ENCODE data around the gene RGSL1.
"Not testable (repeated sequence)": the region's sequence is repeated elsewhere in the genome, so short reads cannot be mapped to it uniquely, and the experiment has no call there.

Gene RGSL1

DNA sequence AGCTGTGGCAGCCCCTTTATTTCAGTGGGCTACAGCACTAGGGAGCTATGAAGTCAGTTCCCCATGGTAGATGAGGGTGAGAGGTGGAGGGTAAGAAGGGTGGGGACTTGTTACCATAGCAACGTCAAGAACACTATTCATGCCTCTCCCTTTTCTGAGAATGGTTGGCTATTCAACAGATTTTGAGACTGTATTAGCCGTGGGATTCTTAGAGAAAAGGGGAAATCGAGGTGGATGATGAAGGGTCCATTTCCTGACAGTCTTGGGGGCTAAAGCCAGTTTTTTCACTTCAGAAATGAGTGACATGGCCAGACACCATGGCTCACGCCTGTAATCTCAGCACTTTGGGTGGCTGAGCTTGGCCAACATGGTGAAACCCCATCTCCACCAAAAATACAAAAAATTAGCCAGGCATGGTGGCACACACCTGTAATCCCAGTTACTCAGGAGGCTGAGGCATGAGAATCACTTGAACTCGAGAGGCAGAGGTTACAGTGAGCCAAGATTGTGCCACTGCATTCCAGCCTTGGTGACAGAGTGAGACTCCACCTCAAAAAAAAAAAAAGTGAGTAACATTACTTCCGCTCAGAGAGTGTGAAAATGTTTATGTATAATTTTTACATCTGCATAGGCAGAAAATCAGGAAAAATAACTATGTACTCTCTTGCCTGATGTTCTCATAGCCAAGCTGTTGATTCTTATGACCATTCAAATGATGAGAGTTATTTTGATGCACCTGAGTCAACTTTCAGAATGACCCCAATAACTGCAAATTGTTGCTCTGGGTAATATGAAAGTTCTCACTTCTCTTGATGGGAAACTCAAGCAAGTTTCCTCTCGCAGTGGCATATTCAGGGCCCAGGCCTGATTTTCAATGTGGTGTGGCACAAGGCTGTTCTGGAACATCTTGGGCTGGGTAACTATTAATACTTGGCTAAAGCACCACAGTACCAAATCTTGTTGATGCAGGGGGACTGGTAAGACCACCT lies 23.2 kb upstream of the RGSL1 start:
- Histone ChIP-seq H3K9ac (ENCODE audit: low read length) (no peak overlapping the region), H3K4me3 (ENCODE audit: low read length) (no peak overlapping the region), H3K4me1 (ENCODE audit: control insufficient read depth, low read depth, low read length) (peaks cover 2% of the 10 kb centered on the region), H3K27ac (ENCODE audit: low read length) (no peak overlapping the region), H3K36me3 (ENCODE audit: control insufficient read depth, low read depth, low read length) (no peaks in the 10 kb centered on the region), H3K9me3 (ENCODE audit: control insufficient read depth, low read depth, low read length) (no peaks in the 10 kb centered on the region), H3K27me3 (ENCODE audit: control insufficient read depth, insufficient read depth, low read length) (no peaks in the 10 kb centered on the region)

GRCh38 chr1:182428043-182428442 lies 21.9 kb upstream of the RGSL1 start:
- Histone ChIP-seq H3K27me3 (ENCODE audit: control insufficient read depth, insufficient read depth, low read length) (no peaks in the 10 kb centered on the region), H3K4me1 (ENCODE audit: control insufficient read depth, low read depth, low read length) (peaks cover 2% of the 10 kb centered on the region), H3K36me3 (ENCODE audit: control insufficient read depth, low read depth, low read length) (no peaks in the 10 kb centered on the region), H3K27ac (ENCODE audit: low read length) (no peak overlapping the region), H3K4me3 (ENCODE audit: low read length) (no peak overlapping the region), H3K9me3 (ENCODE audit: control insufficient read depth, low read depth, low read length) (no peaks in the 10 kb centered on the region), H3K9ac (ENCODE audit: low read length) (no peak overlapping the region)

GRCh38 chr1:182430263-182431068 lies 19.5 kb upstream of the RGSL1 start:
- Histone ChIP-seq H3K36me3 (ENCODE audit: control insufficient read depth, low read depth, low read length) (no peaks in the 10 kb centered on the region), H3K27me3 (ENCODE audit: control insufficient read depth, insufficient read depth, low read length) (no peaks in the 10 kb centered on the region), H3K27ac (ENCODE audit: low read length) (no peak overlapping the region), H3K4me3 (ENCODE audit: low read length) (no peak overlapping the region), H3K9ac (ENCODE audit: low read length) (no peak overlapping the region), H3K9me3 (ENCODE audit: control insufficient read depth, low read depth, low read length) (no peaks in the 10 kb centered on the region), H3K4me1 (ENCODE audit: control insufficient read depth, low read depth, low read length) (peaks cover 2% of the 10 kb centered on the region)

DNA sequence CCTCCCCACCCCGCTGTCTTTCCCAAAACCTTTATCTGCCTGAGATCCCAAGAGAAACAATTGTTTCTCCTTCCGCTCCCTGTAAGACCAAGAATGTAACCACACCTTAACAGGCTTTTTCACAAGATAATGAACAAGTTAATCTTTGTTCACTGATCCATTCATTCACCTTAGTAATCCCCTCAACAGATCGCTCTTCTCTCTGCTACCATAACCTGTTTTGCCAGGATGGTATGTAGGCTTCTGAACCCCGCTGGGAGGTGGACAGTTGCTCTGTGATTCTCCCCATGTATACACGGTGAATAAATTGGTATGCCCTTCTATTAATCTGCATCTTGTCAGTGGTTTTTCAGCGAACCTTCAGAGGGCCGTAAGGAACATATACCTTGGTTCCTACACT lies 18.7 kb upstream of the RGSL1 start:
- Histone ChIP-seq H3K9ac (ENCODE audit: low read length) (no peak overlapping the region), H3K4me1 (ENCODE audit: control insufficient read depth, low read depth, low read length) (peaks cover 2% of the 10 kb centered on the region), H3K27ac (ENCODE audit: low read length) (no peak overlapping the region), H3K4me3 (ENCODE audit: low read length) (no peak overlapping the region), H3K36me3 (ENCODE audit: control insufficient read depth, low read depth, low read length) (no peaks in the 10 kb centered on the region), H3K27me3 (ENCODE audit: control insufficient read depth, insufficient read depth, low read length) (no peaks in the 10 kb centered on the region), H3K9me3 (ENCODE audit: control insufficient read depth, low read depth, low read length) (no peaks in the 10 kb centered on the region)

GRCh38 chr1:182433580-182433979 lies 16.4 kb upstream of the RGSL1 start:
- H3K9me3 ChIP-seq (ENCODE audit: control insufficient read depth, low read depth, low read length), result peaks cover 3% of the 10 kb centered on the region
- H3K27me3 ChIP-seq (ENCODE audit: control insufficient read depth, insufficient read depth, low read length), result no peaks in the 10 kb centered on the region

DNA sequence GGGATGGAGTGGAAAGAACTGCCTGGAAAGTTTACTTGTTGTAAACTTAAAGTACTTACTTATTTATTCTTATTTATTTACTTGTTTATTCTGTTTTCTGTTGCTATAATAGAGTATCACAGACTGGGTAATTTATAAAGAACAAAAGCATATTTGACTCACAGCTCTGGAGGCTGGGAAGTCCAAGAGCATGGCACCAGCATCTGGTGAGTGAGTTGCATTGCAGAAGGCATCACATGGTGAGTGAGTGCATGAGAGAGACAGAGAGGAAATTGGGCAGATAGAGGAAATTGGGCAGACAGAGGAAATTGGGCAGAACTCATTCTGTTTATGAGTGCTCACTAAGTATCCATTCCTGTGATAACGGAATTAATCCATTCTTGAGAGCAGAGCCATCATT lies 11.6 kb upstream of the RGSL1 start:
- no peaks in the 10 kb centered on the region for H3K27me3 ChIP-seq (ENCODE audit: control insufficient read depth, insufficient read depth, low read length)
- H3K4me3 ChIP-seq (ENCODE audit: low read length), result no peak overlapping the region
- H3K4me1 ChIP-seq (ENCODE audit: control insufficient read depth, low read depth, low read length), result no peaks in the 10 kb centered on the region
- no peak overlapping the region for H3K27ac ChIP-seq (ENCODE audit: low read length)
- H3K9ac ChIP-seq (ENCODE audit: low read length), result no peak overlapping the region
- peaks cover 3% of the 10 kb centered on the region for H3K9me3 ChIP-seq (ENCODE audit: control insufficient read depth, low read depth, low read length)
- H3K36me3 ChIP-seq (ENCODE audit: control insufficient read depth, low read depth, low read length), result no peaks in the 10 kb centered on the region

More at GRCh38 chr1:182433580-182433979, 16.4 kb upstream of the RGSL1 start:
- H3K4me1 ChIP-seq (ENCODE audit: control insufficient read depth, low read depth, low read length), result peaks cover 2% of the 10 kb centered on the region
- H3K27ac ChIP-seq (ENCODE audit: low read length), result no peak overlapping the region
- H3K4me3 ChIP-seq (ENCODE audit: low read length), result no peak overlapping the region
- no peak overlapping the region for H3K9ac ChIP-seq (ENCODE audit: low read length)
- H3K36me3 ChIP-seq (ENCODE audit: control insufficient read depth, low read depth, low read length), result no peaks in the 10 kb centered on the region

GRCh38 chr1:182441719-182442118 lies 8.2 kb upstream of the RGSL1 start:
- H3K9ac ChIP-seq (ENCODE audit: low read length), result no peak overlapping the region
- no peaks in the 10 kb centered on the region for H3K36me3 ChIP-seq (ENCODE audit: control insufficient read depth, low read depth, low read length)
- no peaks in the 10 kb centered on the region for H3K27me3 ChIP-seq (ENCODE audit: control insufficient read depth, insufficient read depth, low read length)
- H3K4me3 ChIP-seq (ENCODE audit: low read length), result no peak overlapping the region
- no peaks in the 10 kb centered on the region for H3K4me1 ChIP-seq (ENCODE audit: control insufficient read depth, low read depth, low read length)
- peaks cover 3% of the 10 kb centered on the region for H3K9me3 ChIP-seq (ENCODE audit: control insufficient read depth, low read depth, low read length)
- H3K27ac ChIP-seq (ENCODE audit: low read length), result no peak overlapping the region

DNA sequence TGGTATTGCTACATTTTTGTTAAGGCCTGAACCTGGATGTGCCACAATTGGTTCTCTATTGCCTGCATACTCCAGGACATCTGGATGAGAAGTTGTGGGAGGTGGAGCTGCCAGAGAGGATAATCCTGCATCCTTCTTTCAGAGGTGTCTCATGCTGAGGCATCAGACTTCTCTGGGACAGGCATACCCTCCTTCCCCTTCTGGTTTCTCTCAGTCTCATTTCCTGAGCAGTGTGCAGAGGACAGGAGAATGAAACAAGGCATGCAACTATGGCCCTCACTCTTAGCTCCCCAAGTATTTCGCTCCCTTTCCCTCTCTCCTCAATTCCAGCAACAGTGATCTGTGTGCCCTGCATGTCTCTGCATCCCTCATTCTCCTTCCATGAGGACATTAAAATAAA lies 7.6 kb upstream of the RGSL1 start:
- H3K27ac ChIP-seq (ENCODE audit: low read length), result no peak overlapping the region
- no peaks in the 10 kb centered on the region for H3K36me3 ChIP-seq (ENCODE audit: control insufficient read depth, low read depth, low read length)
- no peak overlapping the region for H3K9ac ChIP-seq (ENCODE audit: low read length)
- no peaks in the 10 kb centered on the region for H3K27me3 ChIP-seq (ENCODE audit: control insufficient read depth, insufficient read depth, low read length)
- no peak overlapping the region for H3K4me3 ChIP-seq (ENCODE audit: low read length)
- no peaks in the 10 kb centered on the region for H3K4me1 ChIP-seq (ENCODE audit: control insufficient read depth, low read depth, low read length)
- H3K9me3 ChIP-seq (ENCODE audit: control insufficient read depth, low read depth, low read length), result peaks cover 3% of the 10 kb centered on the region

DNA sequence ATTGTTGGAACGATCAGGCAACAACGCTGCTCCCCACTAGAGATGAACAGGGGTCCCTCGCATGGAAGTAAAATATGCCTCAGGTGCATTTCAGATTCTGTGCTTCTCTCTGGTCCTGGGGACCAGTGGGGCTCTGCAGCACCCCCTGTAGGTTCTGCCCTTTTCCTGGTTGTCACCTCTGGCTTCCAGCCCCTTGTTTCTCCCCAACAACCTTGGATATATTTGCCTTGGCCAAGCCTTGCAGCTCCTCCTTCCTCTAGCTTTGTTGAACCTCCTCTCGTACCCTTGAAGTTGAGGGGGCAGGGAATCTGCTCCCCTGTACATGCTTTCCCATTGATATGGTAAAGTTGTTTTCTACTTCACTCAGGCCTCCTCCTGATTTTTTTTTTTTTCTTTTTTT lies 5.4 kb upstream of the RGSL1 start:
- Histone ChIP-seq H3K9me3 (ENCODE audit: control insufficient read depth, low read depth, low read length) (no peaks in the 10 kb centered on the region), H3K27me3 (ENCODE audit: control insufficient read depth, insufficient read depth, low read length) (no peaks in the 10 kb centered on the region), H3K27ac (ENCODE audit: low read length) (no peak overlapping the region), H3K4me1 (ENCODE audit: control insufficient read depth, low read depth, low read length) (no peaks in the 10 kb centered on the region), H3K36me3 (ENCODE audit: control insufficient read depth, low read depth, low read length) (no peaks in the 10 kb centered on the region), H3K4me3 (ENCODE audit: low read length) (no peak overlapping the region), H3K9ac (ENCODE audit: low read length) (no peak overlapping the region)

DNA sequence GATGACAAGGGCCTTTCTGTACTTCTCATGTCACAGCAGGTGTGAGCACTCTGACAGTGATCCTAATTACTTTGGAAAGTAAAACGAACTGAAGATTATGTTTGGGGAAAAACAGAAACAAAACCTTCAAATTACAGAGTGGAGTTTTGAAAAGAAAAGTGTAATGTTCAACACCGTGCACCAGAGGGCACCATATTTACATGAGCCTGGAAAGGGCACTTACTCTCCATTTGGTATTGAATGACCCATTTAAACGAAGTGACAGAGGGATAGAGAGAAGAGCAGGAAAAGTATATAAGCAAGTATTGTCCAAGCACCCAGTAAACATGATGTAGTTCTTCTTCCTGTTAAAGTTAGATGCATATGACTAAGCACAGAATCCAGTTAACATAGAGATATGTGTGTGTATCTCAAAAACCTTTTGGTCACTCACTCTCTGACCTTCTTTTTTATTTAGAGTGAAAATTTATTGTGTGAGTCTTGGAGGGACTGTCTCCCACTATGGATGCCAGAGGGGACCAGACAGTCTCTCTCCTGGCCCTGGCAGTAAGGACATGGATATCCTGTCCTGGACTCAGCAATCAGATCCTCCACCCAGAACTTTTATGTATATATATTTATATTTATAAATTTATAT lies 3.8 kb upstream of the RGSL1 start:
- no peaks in the 10 kb centered on the region for H3K9me3 ChIP-seq (ENCODE audit: control insufficient read depth, low read depth, low read length)
- no peak overlapping the region for H3K27ac ChIP-seq (ENCODE audit: low read length)
- no peaks in the 10 kb centered on the region for H3K36me3 ChIP-seq (ENCODE audit: control insufficient read depth, low read depth, low read length)
- H3K27me3 ChIP-seq (ENCODE audit: control insufficient read depth, insufficient read depth, low read length), result no peaks in the 10 kb centered on the region
- no peak overlapping the region for H3K9ac ChIP-seq (ENCODE audit: low read length)
- no peak overlapping the region for H3K4me3 ChIP-seq (ENCODE audit: low read length)
- H3K4me1 ChIP-seq (ENCODE audit: control insufficient read depth, low read depth, low read length), result peaks cover 8% of the 10 kb centered on the region

DNA sequence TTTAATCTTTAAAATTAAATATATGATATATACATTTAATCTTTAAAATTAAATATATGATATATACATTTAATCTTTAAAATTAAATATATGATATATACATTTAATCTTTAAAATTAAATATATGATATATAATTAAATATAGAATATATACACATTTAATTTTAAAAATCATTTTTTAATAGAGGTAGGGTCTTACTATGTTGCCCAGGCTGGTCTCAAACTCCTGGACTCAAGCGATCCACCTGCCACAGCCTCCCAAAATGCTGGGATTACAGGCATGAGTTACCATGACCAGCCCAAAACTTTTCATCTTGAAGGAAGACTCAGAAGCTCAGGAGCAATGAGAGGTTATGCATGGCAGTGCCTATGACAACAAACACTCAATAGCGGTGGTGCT lies 2.8 kb upstream of the RGSL1 start:
- not testable (repeated sequence) for H3K4me1 ChIP-seq (ENCODE audit: control insufficient read depth, low read depth, low read length); H3K36me3 ChIP-seq (ENCODE audit: control insufficient read depth, low read depth, low read length); H3K27me3 ChIP-seq (ENCODE audit: control insufficient read depth, insufficient read depth, low read length); H3K27ac ChIP-seq (ENCODE audit: low read length); H3K9me3 ChIP-seq (ENCODE audit: control insufficient read depth, low read depth, low read length); H3K4me3 ChIP-seq (ENCODE audit: low read length); H3K9ac ChIP-seq (ENCODE audit: low read length)
